HG02973 (cell line): ENCODE measurements around the gene CEBPB.
"Not testable (repeated sequence)": the region's sequence is repeated elsewhere in the genome, so short reads cannot be mapped to it uniquely, and the experiment has no call there.

Experiments used
- ATAC-seq: cut with Tn5 transposase; IDR thresholded peaks from one replicate; pipeline ENCODE4 v1.9.1; 2021; ENCODE audit warnings: moderate library complexity; ENCODE audit not compliant: unreplicated experiment

CEBPB gene

DNA sequence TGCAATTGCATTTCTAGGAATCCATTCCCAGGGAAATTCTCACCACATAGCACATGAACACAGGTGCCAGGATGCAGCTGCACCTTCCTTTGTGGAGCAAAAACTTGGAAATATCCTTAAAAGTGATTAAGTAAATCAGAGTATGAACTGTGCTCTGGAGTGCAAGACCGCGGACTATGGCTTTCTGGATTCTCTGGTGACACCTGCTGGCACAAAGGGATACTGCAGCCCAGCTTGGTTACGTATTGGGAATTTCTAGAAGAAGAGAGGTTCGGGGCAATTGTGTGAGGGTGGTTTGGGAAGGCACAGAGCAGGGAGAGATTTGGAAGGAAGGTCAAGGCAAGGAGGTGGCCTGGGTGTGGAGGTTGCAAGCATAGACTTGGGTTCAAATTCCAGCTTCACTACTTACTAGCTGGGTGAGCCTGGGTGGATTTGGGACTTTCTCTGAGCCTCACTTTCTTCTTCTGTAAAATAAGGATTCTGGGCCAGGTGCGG lies 21.3 kb upstream of the CEBPB start:
- no peak for ATAC-seq

DNA sequence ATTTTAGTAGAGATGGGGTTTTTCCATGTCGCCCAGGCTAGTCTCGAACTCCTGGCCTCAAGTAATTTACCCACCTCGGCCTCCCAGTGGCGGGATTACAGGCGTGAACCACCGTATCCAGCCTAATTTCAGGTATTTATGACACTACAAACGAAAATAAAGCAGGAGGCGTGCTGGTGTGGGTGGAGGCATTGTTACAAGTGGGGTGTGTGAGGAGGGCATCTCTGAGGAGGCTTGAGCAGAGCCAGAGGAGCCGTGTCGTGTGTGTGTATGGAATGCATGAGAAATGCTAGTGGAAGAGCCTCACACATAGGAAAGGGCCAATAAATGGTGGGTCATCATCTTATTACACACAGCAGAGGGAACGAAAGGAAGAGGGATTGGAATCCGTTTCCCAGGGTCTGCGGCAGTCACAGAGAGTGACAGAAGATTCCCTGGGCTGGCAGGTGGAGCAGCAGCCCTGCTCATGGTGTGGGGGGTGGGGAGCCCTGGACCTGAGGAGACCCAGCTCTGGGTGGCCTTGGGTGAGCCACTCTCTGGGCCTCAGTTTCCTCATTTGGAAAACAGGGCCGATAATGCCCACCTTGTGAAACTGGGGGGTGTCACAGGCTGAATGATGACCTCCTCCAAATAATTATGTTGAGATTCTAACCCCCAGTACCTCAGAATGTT lies 19.9 kb upstream of the CEBPB start:
- ATAC-seq, result no peak

DNA sequence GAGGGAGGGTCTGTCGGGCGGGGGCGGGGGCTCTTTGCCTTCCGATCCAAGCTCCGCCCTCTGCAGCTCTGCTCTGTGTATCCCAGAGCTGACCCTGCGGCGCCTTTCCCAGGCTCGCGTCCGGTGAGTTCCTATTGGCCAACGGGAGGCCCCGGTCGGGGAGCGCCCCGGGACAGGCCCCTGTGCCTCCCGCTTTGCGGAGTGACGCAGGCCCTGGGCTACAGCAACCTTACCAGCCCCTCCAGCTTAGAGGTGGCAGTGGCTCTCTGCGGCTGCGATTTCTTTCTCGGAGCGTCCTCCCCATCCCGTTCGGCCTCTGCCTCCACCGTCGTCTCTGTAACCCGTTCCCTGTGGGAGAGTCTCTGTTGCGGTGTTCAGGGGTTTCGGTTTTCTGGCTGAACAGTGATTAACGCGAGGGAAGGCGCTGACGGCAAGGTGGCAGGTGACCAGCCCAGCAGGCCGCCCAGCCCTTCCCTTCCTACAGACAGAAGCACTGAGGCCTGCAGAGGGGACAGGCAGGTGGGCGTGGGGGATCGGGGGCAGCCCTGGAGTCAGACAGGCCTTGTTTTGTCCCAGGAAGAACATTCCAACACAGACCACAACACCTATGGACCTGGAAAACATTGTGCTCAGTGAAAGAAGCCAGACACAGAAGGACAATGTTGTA lies 18.1 kb upstream of the CEBPB start:
- no peak for ATAC-seq

DNA sequence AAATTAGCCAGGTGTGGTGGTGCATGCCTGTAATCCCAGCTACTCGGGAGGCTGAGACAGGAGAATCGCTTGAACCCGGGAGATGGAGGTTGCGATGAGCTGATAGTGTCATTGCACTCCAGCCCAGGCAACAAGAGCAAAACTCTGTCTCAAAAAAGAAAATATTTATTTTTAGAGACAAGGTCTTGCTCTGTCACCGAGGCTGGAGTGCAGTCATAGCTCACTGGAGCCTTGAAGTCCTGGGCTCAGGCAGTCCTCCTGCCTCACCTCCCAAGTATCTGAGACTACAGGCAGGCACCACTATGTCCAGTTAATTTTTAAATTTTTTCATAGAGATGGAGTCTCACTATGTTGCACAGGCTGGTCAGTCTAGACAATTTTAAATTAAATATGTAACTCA lies 16.2 kb upstream of the CEBPB start:
- no peak for ATAC-seq

DNA sequence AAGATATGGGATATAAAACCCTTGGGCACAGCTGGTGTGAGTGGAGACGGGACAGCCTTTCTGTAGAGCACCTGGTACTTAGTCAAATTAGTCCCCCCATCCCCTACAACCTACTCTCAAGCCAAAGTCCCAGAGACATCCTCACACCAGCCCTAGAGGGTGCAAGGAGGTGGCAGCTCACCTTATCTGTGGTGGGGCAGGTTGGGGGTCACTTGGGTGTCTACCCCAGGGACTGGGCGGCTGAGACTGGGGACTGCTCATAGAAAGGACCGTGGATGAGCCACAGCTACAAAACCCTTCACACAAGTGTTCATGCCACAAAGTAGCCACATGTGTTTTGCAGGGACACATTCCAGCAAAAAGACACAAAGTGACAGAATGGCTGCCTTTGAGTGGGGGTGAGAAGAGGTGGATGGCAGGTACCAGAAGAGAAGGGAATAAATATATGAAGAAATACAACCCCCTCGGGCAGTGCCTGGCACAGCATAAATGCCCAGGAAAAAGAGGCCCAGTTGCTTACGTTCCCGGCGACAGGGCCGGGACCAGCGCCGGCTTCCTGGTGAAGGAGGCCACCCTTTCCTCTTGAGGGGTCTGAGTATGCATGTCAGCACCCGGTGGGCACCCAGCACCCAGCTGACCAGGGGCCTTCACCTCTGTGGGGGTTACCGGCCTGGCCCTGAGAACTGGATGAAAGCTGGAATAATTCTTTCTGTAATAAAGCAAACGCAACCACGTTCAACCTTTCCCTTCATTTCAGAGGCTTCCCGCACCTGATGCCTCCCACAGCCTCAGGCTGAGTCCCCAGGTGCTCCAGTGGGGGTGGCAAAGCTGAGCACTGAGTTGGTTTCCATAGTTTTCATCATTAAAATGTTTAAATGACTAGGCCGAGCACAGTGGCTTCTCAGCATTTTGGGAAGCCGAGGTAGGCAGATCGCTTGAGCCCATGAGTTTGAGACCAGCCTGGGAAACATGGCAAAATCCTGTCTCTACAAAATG lies 14.4 kb upstream of the CEBPB start:
- no peak for ATAC-seq

GRCh38 chr20:50178672-50179071 lies 12.0 kb upstream of the CEBPB start:
- not testable (repeated sequence) for ATAC-seq

DNA sequence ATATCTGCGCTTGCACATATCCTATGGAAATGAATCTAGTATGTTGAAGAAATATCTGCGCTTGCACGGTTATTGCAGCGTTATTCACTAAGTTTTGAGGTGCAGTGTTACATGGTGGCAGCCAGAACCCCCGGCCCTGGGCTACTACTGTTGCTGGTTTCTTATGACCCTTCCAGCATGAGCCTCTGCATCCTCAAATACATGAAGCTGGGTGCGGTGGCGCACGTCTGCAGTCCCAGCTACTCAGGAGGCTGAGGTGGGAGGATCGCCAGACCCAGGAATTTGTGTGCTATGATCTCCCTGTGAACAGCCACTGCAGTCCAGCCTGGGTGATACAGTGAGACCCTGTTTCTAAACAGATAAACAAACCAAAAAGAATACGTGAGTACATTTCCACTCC lies 9.3 kb upstream of the CEBPB start:
- ATAC-seq, result no peak

- ATAC-seq, result no peak
These were observed 8.3 kb upstream of the CEBPB start for GRCh38 chr20:50182346-50182745.

DNA sequence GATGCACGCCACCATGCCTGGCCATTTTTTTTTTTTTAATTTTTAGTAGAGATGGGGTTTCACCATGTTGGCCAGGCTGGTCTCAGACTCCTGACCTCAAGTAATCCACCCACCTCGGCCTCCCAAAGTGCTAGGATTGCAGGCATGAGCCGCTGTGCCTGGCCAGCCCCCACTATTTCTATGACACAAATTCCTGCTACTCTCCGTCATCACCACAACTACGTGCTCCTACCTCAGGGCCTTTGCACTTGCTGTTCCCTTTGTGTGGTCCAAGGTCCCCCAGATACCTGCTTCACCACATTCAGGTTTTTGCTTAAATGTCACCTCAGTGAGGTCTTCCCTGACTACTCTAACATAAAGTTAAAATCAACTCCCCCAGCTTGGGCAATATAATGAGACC lies 5.2 kb upstream of the CEBPB start:
- ATAC-seq, result no peak

GRCh38 chr20:50186151-50186885 lies 4.3 kb upstream of the CEBPB start:
- ATAC-seq, result no peak

DNA sequence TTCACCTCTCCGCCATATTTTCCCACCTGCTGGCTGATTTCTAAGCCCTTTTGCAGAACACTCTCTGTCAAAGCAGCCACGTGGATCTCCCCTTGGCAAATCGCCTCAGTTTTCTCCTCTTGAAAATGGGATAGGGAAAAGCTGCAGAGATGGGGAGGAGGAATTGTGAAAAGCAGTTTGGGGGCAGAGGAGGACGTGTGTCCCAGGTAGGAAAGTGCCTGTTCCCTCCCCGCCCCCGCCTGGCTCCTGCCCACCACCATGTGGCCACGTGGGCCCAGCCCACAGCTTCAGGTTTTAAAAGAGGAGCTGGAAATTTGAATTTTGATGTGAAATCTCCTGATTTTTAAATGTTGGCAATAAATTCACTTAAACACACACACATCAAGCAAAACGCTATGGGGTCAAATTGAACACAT lies 3.6 kb upstream of the CEBPB start:
- no peak for ATAC-seq

GRCh38 chr20:50187403-50188051 lies 3.1 kb upstream of the CEBPB start:
- ATAC-seq, result no peak

DNA sequence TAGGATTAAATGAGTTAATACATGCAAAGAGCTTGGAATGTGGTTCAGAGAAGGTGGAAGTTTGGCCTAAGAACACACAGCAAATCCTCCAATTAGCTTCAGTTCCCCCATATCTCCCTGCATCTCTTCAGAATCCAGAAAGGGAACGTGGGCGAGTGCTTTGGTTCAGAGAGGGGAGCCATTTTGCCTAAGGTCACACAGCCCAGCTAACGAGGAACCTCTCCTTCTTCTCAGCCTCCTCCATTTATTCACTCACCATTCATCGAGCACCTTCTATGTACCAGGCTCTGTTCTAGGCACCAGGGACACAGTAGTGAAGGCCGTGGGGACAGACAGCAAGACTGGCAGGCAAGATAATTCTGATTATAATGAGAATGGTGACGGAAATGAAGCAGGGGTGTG lies 2.3 kb upstream of the CEBPB start:
- no peak for ATAC-seq

DNA sequence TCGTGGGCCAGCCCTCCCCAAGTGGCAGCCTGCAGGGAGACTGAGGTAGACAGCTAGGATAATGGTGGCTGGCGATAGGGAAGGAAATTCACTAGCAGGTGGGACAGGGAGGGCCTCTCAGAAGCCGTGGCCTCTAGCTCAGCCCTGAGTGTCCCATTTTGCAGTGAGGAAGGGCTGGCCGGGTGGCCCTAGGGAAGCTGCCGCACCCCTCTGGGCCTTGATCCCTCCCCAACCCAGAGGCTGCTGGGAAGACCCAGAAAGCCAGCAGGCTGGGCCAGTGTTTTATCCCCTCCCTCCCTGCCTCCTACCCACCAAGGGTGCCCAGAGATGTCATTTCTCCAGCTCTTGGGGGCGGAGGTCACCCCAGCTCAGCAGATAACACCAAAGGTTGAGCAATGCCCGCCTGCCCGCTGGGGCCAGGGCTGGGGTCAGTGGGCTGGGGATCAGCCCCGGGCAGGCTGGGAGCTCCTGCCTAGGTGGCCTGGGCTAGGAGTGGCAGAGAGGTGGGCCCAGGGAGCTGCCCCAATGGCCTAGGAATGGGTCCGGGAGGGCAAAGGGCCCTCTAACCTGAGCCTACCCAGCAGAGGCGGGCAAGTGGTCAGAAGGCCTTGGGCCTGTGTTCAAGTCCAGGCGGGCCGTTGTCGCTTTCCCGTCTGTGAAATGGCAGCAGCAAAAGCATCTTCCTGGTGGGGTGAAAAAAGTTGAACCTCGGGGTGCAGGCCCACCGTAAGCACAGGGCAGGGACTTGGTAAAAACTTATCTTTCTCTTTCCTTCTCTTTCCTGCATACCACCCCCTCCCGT lies 1.6 kb upstream of the CEBPB start:
- ATAC-seq, result no peak

GRCh38 chr20:50189681-50190250 lies 864 bp upstream of the CEBPB start:
- ATAC-seq, result no peak

DNA sequence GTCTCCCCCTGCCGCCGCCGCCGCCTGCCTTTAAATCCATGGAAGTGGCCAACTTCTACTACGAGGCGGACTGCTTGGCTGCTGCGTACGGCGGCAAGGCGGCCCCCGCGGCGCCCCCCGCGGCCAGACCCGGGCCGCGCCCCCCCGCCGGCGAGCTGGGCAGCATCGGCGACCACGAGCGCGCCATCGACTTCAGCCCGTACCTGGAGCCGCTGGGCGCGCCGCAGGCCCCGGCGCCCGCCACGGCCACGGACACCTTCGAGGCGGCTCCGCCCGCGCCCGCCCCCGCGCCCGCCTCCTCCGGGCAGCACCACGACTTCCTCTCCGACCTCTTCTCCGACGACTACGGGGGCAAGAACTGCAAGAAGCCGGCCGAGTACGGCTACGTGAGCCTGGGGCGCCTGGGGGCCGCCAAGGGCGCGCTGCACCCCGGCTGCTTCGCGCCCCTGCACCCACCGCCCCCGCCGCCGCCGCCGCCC lies 474 bp downstream of the CEBPB start:
- peak; percentile 24 for ATAC-seq

DNA sequence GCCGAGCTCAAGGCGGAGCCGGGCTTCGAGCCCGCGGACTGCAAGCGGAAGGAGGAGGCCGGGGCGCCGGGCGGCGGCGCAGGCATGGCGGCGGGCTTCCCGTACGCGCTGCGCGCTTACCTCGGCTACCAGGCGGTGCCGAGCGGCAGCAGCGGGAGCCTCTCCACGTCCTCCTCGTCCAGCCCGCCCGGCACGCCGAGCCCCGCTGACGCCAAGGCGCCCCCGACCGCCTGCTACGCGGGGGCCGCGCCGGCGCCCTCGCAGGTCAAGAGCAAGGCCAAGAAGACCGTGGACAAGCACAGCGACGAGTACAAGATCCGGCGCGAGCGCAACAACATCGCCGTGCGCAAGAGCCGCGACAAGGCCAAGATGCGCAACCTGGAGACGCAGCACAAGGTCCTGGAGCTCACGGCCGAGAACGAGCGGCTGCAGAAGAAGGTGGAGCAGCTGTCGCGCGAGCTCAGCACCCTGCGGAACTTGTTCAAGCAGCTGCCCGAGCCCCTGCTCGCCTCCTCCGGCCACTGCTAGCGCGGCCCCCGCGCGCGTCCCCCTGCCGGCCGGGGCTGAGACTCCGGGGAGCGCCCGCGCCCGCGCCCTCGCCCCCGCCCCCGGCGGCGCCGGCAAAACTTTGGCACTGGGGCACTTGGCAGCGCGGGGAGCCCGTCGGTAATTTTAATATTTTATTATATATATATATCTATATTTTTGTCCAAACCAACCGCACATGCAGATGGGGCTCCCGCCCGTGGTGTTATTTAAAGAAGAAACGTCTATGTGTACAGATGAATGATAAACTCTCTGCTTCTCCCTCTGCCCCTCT lies 1.1 kb downstream of the CEBPB start:
- peak; percentile 16 for ATAC-seq
